HepG2 (cell line): ENCODE results near the gene LCAT. TPM values are rescaled to one million over a fixed set of nuclear protein-coding genes. Genes with fewer than 3 reads are reported as not detected.

Experiments
- CTCF ChIP-seq: sonication (generic); formaldehyde crosslinking; IDR thresholded peaks from 2 replicates; pipeline ENCODE4 v1.5.0; 2020; ENCODE audit warnings: mild to moderate bottlenecking, missing genetic modification reagents, moderate library complexity
- GPBP1L1 ChIP-seq: sonication (generic); formaldehyde crosslinking; IDR thresholded peaks from 2 replicates; pipeline ENCODE4 v1.5.0; 2020; ENCODE audit warnings: mild to moderate bottlenecking, missing genetic modification reagents
- RFX1 ChIP-seq: fragments of 450-650 bp; IDR thresholded peaks from 2 replicates; pipeline ENCODE4 v1.6.1; 2017
- ZBTB4 ChIP-seq: sonication (generic); formaldehyde crosslinking; IDR thresholded peaks from 2 replicates; pipeline ENCODE4 v1.4.0; 2020; ENCODE audit warnings: missing genetic modification reagents, mild to moderate bottlenecking, borderline replicate concordance
- ZIK1 ChIP-seq: sonication (generic); formaldehyde crosslinking; IDR thresholded peaks from 2 replicates; pipeline ENCODE4 v1.5.0; 2020; ENCODE audit warnings: mild to moderate bottlenecking, low read depth, missing genetic modification reagents, borderline replicate concordance
- ZNF207 ChIP-seq: fragments of 450-650 bp; IDR thresholded peaks from 2 replicates; pipeline ENCODE4 v1.6.1; 2016; ENCODE audit warnings: antibody characterized with exemption, borderline replicate concordance
- ZNF503 ChIP-seq: sonication (generic); formaldehyde crosslinking; IDR thresholded peaks from 2 replicates; pipeline ENCODE4 v1.4.0; 2020; ENCODE audit warnings: missing genetic modification reagents
- ZNF607 ChIP-seq: sonication (generic); formaldehyde crosslinking; IDR thresholded peaks from 2 replicates; pipeline ENCODE4 v1.5.1; 2020; ENCODE audit warnings: missing genetic modification reagents, mild to moderate bottlenecking, borderline replicate concordance
- ZNF687 ChIP-seq: sonication (generic); formaldehyde crosslinking; IDR thresholded peaks from 2 replicates; pipeline ENCODE4 v1.5.1; 2020; ENCODE audit warnings: mild to moderate bottlenecking, missing genetic modification reagents, moderate library complexity
- polyA plus RNA-seq, 8 experiments: library from polyadenylated mRNA; depleted of rRNA in 3 of 8; stranded (reverse) in 7 of 8; unstranded in 1 of 8; fragments of >200 nt; fragmentation: Illumina TruSeq in 4 of 8; extraction: Trizol in 4 of 8; gene quantifications; 2 replicates each; pipeline versions ENCODE4 v1.2.1 to v1.2.3, GENCODE V29; 2011 to 2016; ENCODE audit warnings: low read depth in 4 of 8, missing spikeins in 1 of 8, mixed read lengths in 1 of 8; ENCODE audit not compliant: insufficient read depth in 1 of 8
- total RNA-seq, 5 experiments: library from RNA; depleted of rRNA; stranded (reverse); fragments of >200 nt; fragmentation: Illumina TruSeq; extraction: Trizol; gene quantifications; 2 replicates each; pipeline ENCODE4 v1.2.3, GENCODE V29; 2016; ENCODE audit warnings: low read depth in 1 of 5
- TF ChIP-seq, protein P1 (sequence below): sonication (generic); formaldehyde crosslinking; IDR thresholded peaks from 2 replicates; pipeline ENCODE4 v1.4.0; 2020; ENCODE audit warnings: mild to moderate bottlenecking, low read depth, missing genetic modification reagents
- TF ChIP-seq, protein P2 (sequence below): sonication (generic); formaldehyde crosslinking; IDR thresholded peaks from 2 replicates; pipeline ENCODE4 v1.4.0; 2020; ENCODE audit warnings: missing genetic modification reagents

Gene LCAT
- total and polyA plus RNA-seq, 2 of the 13 experiments (the other 11 are each of a cell fraction or from before 2014, with no cell fraction given) = 36.1 to 38.9 TPM

GRCh38 chr16:67935402-67936123 lies 8.4 kb downstream of the LCAT start (continued):
- no peak for TF ChIP-seq ZBTB4 (CRISPR knock-in tag)
- TF ChIP-seq ZNF607 (CRISPR knock-in tag) = peak; percentile 92
- TF ChIP-seq ZIK1 (CRISPR knock-in tag) = peak; percentile 81; the same call in 1 of the 2 replicates
- TF ChIP-seq, protein P1, sequence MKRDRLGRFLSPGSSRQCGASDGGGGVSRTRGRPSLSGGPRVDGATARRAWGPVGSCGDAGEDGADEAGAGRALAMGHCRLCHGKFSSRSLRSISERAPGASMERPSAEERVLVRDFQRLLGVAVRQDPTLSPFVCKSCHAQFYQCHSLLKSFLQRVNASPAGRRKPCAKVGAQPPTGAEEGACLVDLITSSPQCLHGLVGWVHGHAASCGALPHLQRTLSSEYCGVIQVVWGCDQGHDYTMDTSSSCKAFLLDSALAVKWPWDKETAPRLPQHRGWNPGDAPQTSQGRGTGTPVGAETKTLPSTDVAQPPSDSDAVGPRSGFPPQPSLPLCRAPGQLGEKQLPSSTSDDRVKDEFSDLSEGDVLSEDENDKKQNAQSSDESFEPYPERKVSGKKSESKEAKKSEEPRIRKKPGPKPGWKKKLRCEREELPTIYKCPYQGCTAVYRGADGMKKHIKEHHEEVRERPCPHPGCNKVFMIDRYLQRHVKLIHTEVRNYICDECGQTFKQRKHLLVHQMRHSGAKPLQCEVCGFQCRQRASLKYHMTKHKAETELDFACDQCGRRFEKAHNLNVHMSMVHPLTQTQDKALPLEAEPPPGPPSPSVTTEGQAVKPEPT (CRISPR knock-in tag) = peak; percentile 87
- TF ChIP-seq, protein P2, sequence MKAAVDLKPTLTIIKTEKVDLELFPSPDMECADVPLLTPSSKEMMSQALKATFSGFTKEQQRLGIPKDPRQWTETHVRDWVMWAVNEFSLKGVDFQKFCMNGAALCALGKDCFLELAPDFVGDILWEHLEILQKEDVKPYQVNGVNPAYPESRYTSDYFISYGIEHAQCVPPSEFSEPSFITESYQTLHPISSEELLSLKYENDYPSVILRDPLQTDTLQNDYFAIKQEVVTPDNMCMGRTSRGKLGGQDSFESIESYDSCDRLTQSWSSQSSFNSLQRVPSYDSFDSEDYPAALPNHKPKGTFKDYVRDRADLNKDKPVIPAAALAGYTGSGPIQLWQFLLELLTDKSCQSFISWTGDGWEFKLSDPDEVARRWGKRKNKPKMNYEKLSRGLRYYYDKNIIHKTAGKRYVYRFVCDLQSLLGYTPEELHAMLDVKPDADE (CRISPR knock-in tag) = no peak; the same call in 1 of the 2 replicates
- TF ChIP-seq ZNF687 (CRISPR knock-in tag) = peak; percentile 99
- TF ChIP-seq ZNF503 = peak; percentile 82
- TF ChIP-seq RFX1 = no peak
- TF ChIP-seq ZNF207 = no peak
- no peak for TF ChIP-seq GPBP1L1 (CRISPR knock-in tag)
- TF ChIP-seq CTCF = peak; percentile 27
